ENCODE results near the gene TMC7.

The TMC7 gene

GRCh38 chr16:19086322-19087199 is 102.8 kb downstream of the TMC7 start:
- FAIRE-seq: no peak

GRCh38 chr16:19088341-19088916 is 104.7 kb downstream of the TMC7 start:
- no peak for FAIRE-seq
- no peak for DNase-seq (ENCODE audit: low spot score)

More at GRCh38 chr16:19086322-19087199, 102.8 kb downstream of the TMC7 start:
- peak; percentile 83 for DNase-seq (ENCODE audit: low spot score)

- no peak for DNase-seq (ENCODE audit: low spot score)
- no peak for FAIRE-seq
Measured at GRCh38 chr16:19089410-19089955, 105.7 kb downstream of the TMC7 start.

GRCh38 chr16:19090916-19091315 is 107.2 kb downstream of the TMC7 start:
- FAIRE-seq (no peak), DNase-seq (ENCODE audit: low spot score) (no peak)

GRCh38 chr16:19092653-19093410 is 109.1 kb downstream of the TMC7 start:
- FAIRE-seq: no peak

GRCh38 chr16:19093631-19094541 is 110.2 kb downstream of the TMC7 start:
- DNase-seq (ENCODE audit: low spot score) (no peak), FAIRE-seq (no peak)

More at GRCh38 chr16:19092653-19093410, 109.1 kb downstream of the TMC7 start:
- DNase-seq (ENCODE audit: low spot score): no peak

GRCh38 chr16:19094542-19095365 is 111.0 kb downstream of the TMC7 start:
- FAIRE-seq (no peak), DNase-seq (ENCODE audit: low spot score) (no peak)

- FAIRE-seq (no peak), DNase-seq (ENCODE audit: low spot score) (peak; percentile 30)
Measured at GRCh38 chr16:19095654-19096053, 111.9 kb downstream of the TMC7 start.

GRCh38 chr16:19098173-19098572 is 114.4 kb downstream of the TMC7 start:
- no peak for FAIRE-seq
- no peak for DNase-seq (ENCODE audit: low spot score)

- FAIRE-seq: no peak
- no peak for DNase-seq (ENCODE audit: low spot score)
Measured at GRCh38 chr16:19102187-19102872, 118.6 kb downstream of the TMC7 start.

GRCh38 chr16:19104607-19105006 is 120.9 kb downstream of the TMC7 start:
- no peak for FAIRE-seq
- DNase-seq (ENCODE audit: low spot score): no peak

- DNase-seq (ENCODE audit: low spot score) (no peak), FAIRE-seq (no peak)
Measured at GRCh38 chr16:19105131-19105530, 121.4 kb downstream of the TMC7 start.

- DNase-seq (ENCODE audit: low spot score): no peak
- FAIRE-seq: no peak
Measured at GRCh38 chr16:19105891-19106624, 122.3 kb downstream of the TMC7 start.

GRCh38 chr16:19106625-19107020 is 122.9 kb downstream of the TMC7 start:
- no peak for FAIRE-seq

GRCh38 chr16:19108409-19109287 is 124.9 kb downstream of the TMC7 start:
- no peak for FAIRE-seq

More at GRCh38 chr16:19106625-19107020, 122.9 kb downstream of the TMC7 start:
- no peak for DNase-seq (ENCODE audit: low spot score)

GRCh38 chr16:19109288-19109664 is 125.5 kb downstream of the TMC7 start:
- DNase-seq (ENCODE audit: low spot score): no peak
- no peak for FAIRE-seq

More at GRCh38 chr16:19108409-19109287, 124.9 kb downstream of the TMC7 start:
- DNase-seq (ENCODE audit: low spot score): no peak

Measured in urothelium cell line (cell line).